ENCODE data around the gene MTMR2.
"Not testable (repeated sequence)": the region's sequence is repeated elsewhere in the genome, so short reads cannot be mapped to it uniquely, and the experiment has no call there.

MTMR2 gene

GRCh38 chr11:95892892-95893570 is 30.9 kb downstream of the MTMR2 start:
- no peaks in the 10 kb centered on the region for H3K27me3 ChIP-seq (ENCODE audit: control insufficient read depth, insufficient read depth, low read length)
- no peak overlapping the region for H3K9ac ChIP-seq (ENCODE audit: low read length)
- H3K4me3 ChIP-seq (ENCODE audit: low read length) = no peak overlapping the region
- H3K9me3 ChIP-seq (ENCODE audit: control insufficient read depth, low read length) = no peaks in the 10 kb centered on the region
- no peaks in the 10 kb centered on the region for H3K36me3 ChIP-seq (ENCODE audit: control insufficient read depth, insufficient read depth, low read length)
- H3K4me1 ChIP-seq (ENCODE audit: control insufficient read depth, insufficient read depth, low read length) = peaks cover 22% of the 10 kb centered on the region

DNA sequence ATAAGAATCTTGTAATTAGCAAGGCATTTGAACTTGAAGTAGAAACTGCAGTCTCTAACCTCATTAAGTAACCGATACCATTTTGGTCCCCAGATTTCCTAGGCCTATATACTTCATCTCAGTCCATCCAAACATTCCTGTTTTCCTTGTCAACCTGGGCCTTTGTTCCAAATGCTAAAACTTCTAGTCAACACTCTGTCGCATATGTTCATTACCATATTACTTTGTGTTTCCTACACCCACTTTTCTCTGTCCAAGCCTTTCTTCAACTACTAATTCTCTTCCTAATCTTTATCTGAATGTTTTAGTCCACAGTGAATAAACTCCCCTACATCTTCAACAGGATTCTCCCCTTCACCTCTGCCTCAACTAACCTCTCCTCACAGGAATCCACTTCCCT is 31.4 kb downstream of the MTMR2 start:
- Histone ChIP-seq H3K9ac (ENCODE audit: low read length) (no peak overlapping the region), H3K9me3 (ENCODE audit: control insufficient read depth, low read length) (no peaks in the 10 kb centered on the region), H3K36me3 (ENCODE audit: control insufficient read depth, insufficient read depth, low read length) (no peaks in the 10 kb centered on the region), H3K27me3 (ENCODE audit: control insufficient read depth, insufficient read depth, low read length) (no peaks in the 10 kb centered on the region), H3K4me3 (ENCODE audit: low read length) (no peak overlapping the region), H3K4me1 (ENCODE audit: control insufficient read depth, insufficient read depth, low read length) (peaks cover 22% of the 10 kb centered on the region)

DNA sequence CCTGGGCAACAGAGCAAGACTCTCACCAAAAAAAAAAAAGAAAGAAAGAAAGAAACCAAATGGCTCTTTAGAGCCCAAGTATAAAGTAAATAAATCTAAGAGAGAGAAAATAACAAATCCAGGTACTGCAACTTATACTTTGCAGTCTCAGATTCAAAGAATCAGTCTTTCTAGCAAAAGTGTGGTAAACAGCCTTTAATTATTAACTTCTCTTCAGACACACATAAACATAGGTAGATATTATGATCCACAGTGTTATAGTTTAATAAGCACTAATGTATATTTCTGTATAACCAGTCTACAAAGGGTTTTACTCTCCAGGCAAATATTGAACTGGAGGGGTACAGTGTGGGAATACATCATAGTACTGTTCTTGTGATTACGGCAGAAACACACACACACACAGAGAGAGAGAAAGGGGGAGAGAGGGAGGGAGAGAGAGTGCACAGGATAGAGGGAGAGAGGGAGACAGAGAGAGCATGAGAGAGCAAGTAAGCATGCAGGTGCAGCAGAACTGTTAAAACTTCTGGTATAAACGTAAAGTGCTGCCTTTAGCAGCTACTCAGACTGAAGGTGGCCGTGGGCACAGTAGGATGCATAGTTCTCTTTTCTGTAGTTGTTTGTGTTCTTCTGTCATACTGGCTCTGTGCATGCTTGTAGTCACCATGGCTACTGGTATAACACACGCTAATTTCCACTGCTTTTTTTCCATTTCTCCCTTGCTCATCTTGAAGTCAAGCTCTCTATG is 32.3 kb downstream of the MTMR2 start:
- peaks cover 22% of the 10 kb centered on the region for H3K4me1 ChIP-seq (ENCODE audit: control insufficient read depth, insufficient read depth, low read length)
- H3K27me3 ChIP-seq (ENCODE audit: control insufficient read depth, insufficient read depth, low read length) = no peaks in the 10 kb centered on the region
- H3K4me3 ChIP-seq (ENCODE audit: low read length) = no peak overlapping the region
- no peaks in the 10 kb centered on the region for H3K9me3 ChIP-seq (ENCODE audit: control insufficient read depth, low read length)
- no peaks in the 10 kb centered on the region for H3K36me3 ChIP-seq (ENCODE audit: control insufficient read depth, insufficient read depth, low read length)
- no peak overlapping the region for H3K9ac ChIP-seq (ENCODE audit: low read length)

DNA sequence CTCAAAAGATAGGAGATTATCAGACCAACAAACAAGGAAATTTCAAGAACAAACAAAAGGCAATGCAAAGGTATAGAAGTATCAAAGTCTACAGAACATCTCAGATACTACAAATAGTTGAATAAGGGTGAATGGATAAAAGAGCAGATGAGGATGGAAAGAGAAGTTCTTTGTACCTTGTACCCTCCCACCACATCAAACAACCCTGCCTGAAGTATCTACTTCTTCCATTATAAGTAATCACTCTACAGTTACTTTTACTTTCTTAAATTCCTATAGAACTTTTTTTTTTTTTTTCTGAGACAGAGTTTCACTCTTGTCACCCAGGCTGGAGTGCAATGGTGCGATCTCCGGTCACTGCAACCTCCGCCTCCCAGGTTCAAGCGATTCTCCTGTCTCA is 35.1 kb downstream of the MTMR2 start:
- Histone ChIP-seq H3K36me3 (ENCODE audit: control insufficient read depth, insufficient read depth, low read length) (no peaks in the 10 kb centered on the region), H3K27me3 (ENCODE audit: control insufficient read depth, insufficient read depth, low read length) (no peaks in the 10 kb centered on the region), H3K9ac (ENCODE audit: low read length) (no peak overlapping the region), H3K9me3 (ENCODE audit: control insufficient read depth, low read length) (no peaks in the 10 kb centered on the region), H3K4me3 (ENCODE audit: low read length) (no peak overlapping the region), H3K4me1 (ENCODE audit: control insufficient read depth, insufficient read depth, low read length) (peaks cover 17% of the 10 kb centered on the region)

DNA sequence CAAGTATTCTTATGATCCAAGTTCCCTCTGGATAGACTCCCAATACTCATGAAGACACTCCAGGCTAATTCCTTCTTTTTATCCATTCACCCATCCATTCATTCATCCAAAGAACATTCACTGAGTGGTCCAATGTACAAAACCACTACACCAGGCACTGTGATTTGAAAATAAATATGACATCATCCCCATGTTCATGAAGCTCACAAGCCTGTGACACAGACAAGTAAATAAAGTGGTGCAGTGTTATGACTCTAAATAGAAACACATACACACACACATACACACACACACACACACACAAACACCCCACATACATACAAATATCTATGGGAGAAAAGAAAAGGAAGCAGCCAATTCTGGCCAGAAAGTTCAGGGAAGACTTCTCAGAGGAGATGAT is 35.5 kb downstream of the MTMR2 start:
- no peaks in the 10 kb centered on the region for H3K9me3 ChIP-seq (ENCODE audit: control insufficient read depth, low read length)
- peaks cover 17% of the 10 kb centered on the region for H3K4me1 ChIP-seq (ENCODE audit: control insufficient read depth, insufficient read depth, low read length)
- H3K9ac ChIP-seq (ENCODE audit: low read length) = no peak overlapping the region
- no peaks in the 10 kb centered on the region for H3K27me3 ChIP-seq (ENCODE audit: control insufficient read depth, insufficient read depth, low read length)
- H3K4me3 ChIP-seq (ENCODE audit: low read length) = no peak overlapping the region
- no peaks in the 10 kb centered on the region for H3K36me3 ChIP-seq (ENCODE audit: control insufficient read depth, insufficient read depth, low read length)

DNA sequence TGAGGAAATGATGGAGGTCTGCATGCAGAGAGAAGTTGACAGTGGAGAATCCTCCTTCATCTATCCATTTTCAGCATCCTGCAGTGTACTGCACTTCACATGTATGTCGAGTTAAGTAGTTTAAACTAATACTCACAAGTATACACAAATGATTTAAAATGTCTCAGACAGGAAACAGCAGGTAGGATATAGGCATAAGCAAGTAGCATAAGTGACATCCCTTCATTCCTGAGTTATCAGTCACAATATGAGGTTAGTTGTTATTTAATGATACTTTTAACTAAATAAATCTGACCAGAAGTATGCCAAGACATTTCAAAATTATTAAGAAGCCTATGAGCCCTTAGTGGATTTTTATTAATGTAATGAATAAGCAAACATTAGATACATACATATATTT is 37.4 kb downstream of the MTMR2 start:
- H3K36me3 ChIP-seq (ENCODE audit: control insufficient read depth, insufficient read depth, low read length) = no peaks in the 10 kb centered on the region
- no peak overlapping the region for H3K4me3 ChIP-seq (ENCODE audit: low read length)
- peaks cover 3% of the 10 kb centered on the region for H3K4me1 ChIP-seq (ENCODE audit: control insufficient read depth, insufficient read depth, low read length)
- H3K27me3 ChIP-seq (ENCODE audit: control insufficient read depth, insufficient read depth, low read length) = no peaks in the 10 kb centered on the region
- H3K9ac ChIP-seq (ENCODE audit: low read length) = no peak overlapping the region
- H3K9me3 ChIP-seq (ENCODE audit: control insufficient read depth, low read length) = no peaks in the 10 kb centered on the region

- Histone ChIP-seq H3K27me3 (ENCODE audit: control insufficient read depth, insufficient read depth, low read length) (no peaks in the 10 kb centered on the region), H3K9ac (ENCODE audit: low read length) (no peak overlapping the region), H3K4me1 (ENCODE audit: control insufficient read depth, insufficient read depth, low read length) (no peaks in the 10 kb centered on the region), H3K36me3 (ENCODE audit: control insufficient read depth, insufficient read depth, low read length) (no peaks in the 10 kb centered on the region), H3K4me3 (ENCODE audit: low read length) (no peak overlapping the region), H3K9me3 (ENCODE audit: control insufficient read depth, low read length) (no peaks in the 10 kb centered on the region)
These were observed 39.1 kb downstream of the MTMR2 start for GRCh38 chr11:95884802-95885201.

GRCh38 chr11:95884376-95884775 is 39.5 kb downstream of the MTMR2 start:
- no peak overlapping the region for H3K4me3 ChIP-seq (ENCODE audit: low read length)
- H3K4me1 ChIP-seq (ENCODE audit: control insufficient read depth, insufficient read depth, low read length) = no peaks in the 10 kb centered on the region
- H3K27me3 ChIP-seq (ENCODE audit: control insufficient read depth, insufficient read depth, low read length) = no peaks in the 10 kb centered on the region
- H3K9me3 ChIP-seq (ENCODE audit: control insufficient read depth, low read length) = no peaks in the 10 kb centered on the region
- H3K36me3 ChIP-seq (ENCODE audit: control insufficient read depth, insufficient read depth, low read length) = no peaks in the 10 kb centered on the region
- no peak overlapping the region for H3K9ac ChIP-seq (ENCODE audit: low read length)

GRCh38 chr11:95883381-95883780 is 40.5 kb downstream of the MTMR2 start:
- no peaks in the 10 kb centered on the region for H3K9me3 ChIP-seq (ENCODE audit: control insufficient read depth, low read length)
- no peaks in the 10 kb centered on the region for H3K36me3 ChIP-seq (ENCODE audit: control insufficient read depth, insufficient read depth, low read length)
- H3K27me3 ChIP-seq (ENCODE audit: control insufficient read depth, insufficient read depth, low read length) = no peaks in the 10 kb centered on the region
- no peaks in the 10 kb centered on the region for H3K4me1 ChIP-seq (ENCODE audit: control insufficient read depth, insufficient read depth, low read length)
- H3K4me3 ChIP-seq (ENCODE audit: low read length) = no peak overlapping the region
- no peak overlapping the region for H3K9ac ChIP-seq (ENCODE audit: low read length)

GRCh38 chr11:95877291-95877690 is 46.6 kb downstream of the MTMR2 start:
- H3K4me1 ChIP-seq (ENCODE audit: control insufficient read depth, insufficient read depth, low read length) = no peaks in the 10 kb centered on the region
- H3K9me3 ChIP-seq (ENCODE audit: control insufficient read depth, low read length) = no peaks in the 10 kb centered on the region
- no peak overlapping the region for H3K4me3 ChIP-seq (ENCODE audit: low read length)
- no peaks in the 10 kb centered on the region for H3K27me3 ChIP-seq (ENCODE audit: control insufficient read depth, insufficient read depth, low read length)
- H3K36me3 ChIP-seq (ENCODE audit: control insufficient read depth, insufficient read depth, low read length) = no peaks in the 10 kb centered on the region
- no peak overlapping the region for H3K9ac ChIP-seq (ENCODE audit: low read length)

DNA sequence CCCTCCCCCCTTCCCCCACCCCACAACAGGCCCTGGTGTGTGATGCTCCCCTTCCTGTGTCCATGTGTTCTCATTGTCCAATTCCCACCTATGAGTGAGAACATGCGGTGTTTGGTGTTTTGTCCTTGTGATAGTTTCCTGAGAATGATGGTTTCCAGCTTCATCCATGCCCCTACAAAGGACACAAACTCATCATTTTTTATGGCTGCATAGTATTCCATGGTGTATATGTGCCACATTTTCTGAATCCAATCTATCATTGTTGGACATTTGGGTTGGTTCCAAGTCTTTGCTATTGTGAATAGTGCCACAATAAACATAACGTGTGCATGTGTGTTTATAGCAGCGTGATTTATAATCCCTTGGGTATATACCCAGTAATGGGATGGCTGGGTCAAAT is 53.0 kb downstream of the MTMR2 start:
- H3K4me1 ChIP-seq (ENCODE audit: control insufficient read depth, insufficient read depth, low read length); H3K27me3 ChIP-seq (ENCODE audit: control insufficient read depth, insufficient read depth, low read length); H3K9ac ChIP-seq (ENCODE audit: low read length); H3K36me3 ChIP-seq (ENCODE audit: control insufficient read depth, insufficient read depth, low read length); H3K4me3 ChIP-seq (ENCODE audit: low read length); H3K9me3 ChIP-seq (ENCODE audit: control insufficient read depth, low read length): not testable (repeated sequence)

- no peak overlapping the region for H3K9ac ChIP-seq (ENCODE audit: low read length)
- H3K4me3 ChIP-seq (ENCODE audit: low read length) = no peak overlapping the region
- no peaks in the 10 kb centered on the region for H3K27me3 ChIP-seq (ENCODE audit: control insufficient read depth, insufficient read depth, low read length)
- H3K36me3 ChIP-seq (ENCODE audit: control insufficient read depth, insufficient read depth, low read length) = no peaks in the 10 kb centered on the region
- H3K9me3 ChIP-seq (ENCODE audit: control insufficient read depth, low read length) = no peaks in the 10 kb centered on the region
- no peaks in the 10 kb centered on the region for H3K4me1 ChIP-seq (ENCODE audit: control insufficient read depth, insufficient read depth, low read length)
These were observed 56.8 kb downstream of the MTMR2 start for GRCh38 chr11:95867105-95867504.

Measured in mucosa of stomach (tissue), 1 donor.